GM13976 (cell line): ENCODE data around the gene GPR55.
A peak's percentile ranks its signal among the peaks of the same experiment; 100 is the strongest.

Source experiments
- DNase-seq: peaks from one replicate; pipeline ENCODE4 v3.0.0; 2012; ENCODE audit warnings: low spot score
- in situ Hi-C: fragments of 300-500 bp; cut with MboI; formaldehyde crosslinking; loops from one replicate; pipeline ENCODE4 v1.12.0; 2022; ENCODE audit warnings: low sequenced_read_pairs, mixed read lengths, inconsistent platforms; ENCODE audit not compliant: unreplicated experiment
- TF ChIP-seq, protein P1 (sequence below): IDR thresholded peaks from 2 replicates; pipeline ENCODE4 v1.5.1; 2012; ENCODE audit warnings: borderline replicate concordance, mild to moderate bottlenecking; ENCODE audit not compliant: insufficient read depth; ENCODE audit errors: extremely low read depth, missing control alignments, control extremely low read depth

The GPR55 gene

DNA sequence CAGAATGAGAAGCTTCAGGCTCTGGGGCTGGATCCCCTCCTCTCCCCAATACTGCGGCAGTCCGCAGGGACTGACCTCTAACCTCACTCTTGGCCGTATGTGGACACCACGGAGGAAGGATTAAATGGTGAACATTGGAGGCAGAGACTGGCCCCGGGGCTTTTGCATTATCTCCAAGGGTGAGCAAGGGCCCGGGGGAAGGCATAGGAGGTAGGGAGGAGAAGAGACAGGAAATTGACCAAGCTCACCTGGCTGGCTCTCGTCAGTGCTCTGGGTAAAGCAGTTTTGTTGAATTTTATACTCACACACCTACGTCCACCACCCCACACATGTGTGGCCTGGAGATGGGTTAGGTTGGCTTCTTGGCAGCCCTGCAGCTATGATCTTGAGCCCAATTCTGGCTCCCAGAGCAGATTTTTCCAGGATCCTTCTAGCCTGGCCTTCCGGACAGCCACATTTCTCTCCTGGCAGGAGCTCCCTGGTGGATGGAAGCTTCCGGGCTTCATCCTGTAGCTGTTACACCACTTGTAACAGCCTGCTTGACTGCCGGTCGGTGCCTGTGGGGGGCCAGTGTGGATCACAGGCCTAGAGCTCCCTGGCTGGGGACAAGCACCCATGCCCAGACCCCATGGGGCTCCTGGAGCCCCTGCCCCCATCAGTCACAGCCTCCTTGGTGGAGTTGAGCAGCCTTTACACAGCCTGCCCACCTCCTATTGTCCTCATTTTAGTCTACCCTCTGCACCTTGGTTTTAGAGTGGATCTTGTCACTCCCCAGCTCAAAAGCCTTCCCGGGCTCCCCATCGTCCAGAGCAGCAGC lies 52.7 kb downstream of the GPR55 start:
- in situ Hi-C loops = no loop called here
- TF ChIP-seq, protein P1, sequence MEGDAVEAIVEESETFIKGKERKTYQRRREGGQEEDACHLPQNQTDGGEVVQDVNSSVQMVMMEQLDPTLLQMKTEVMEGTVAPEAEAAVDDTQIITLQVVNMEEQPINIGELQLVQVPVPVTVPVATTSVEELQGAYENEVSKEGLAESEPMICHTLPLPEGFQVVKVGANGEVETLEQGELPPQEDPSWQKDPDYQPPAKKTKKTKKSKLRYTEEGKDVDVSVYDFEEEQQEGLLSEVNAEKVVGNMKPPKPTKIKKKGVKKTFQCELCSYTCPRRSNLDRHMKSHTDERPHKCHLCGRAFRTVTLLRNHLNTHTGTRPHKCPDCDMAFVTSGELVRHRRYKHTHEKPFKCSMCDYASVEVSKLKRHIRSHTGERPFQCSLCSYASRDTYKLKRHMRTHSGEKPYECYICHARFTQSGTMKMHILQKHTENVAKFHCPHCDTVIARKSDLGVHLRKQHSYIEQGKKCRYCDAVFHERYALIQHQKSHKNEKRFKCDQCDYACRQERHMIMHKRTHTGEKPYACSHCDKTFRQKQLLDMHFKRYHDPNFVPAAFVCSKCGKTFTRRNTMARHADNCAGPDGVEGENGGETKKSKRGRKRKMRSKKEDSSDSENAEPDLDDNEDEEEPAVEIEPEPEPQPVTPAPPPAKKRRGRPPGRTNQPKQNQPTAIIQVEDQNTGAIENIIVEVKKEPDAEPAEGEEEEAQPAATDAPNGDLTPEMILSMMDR = no peak
- peak; percentile 13 for DNase-seq

DNA sequence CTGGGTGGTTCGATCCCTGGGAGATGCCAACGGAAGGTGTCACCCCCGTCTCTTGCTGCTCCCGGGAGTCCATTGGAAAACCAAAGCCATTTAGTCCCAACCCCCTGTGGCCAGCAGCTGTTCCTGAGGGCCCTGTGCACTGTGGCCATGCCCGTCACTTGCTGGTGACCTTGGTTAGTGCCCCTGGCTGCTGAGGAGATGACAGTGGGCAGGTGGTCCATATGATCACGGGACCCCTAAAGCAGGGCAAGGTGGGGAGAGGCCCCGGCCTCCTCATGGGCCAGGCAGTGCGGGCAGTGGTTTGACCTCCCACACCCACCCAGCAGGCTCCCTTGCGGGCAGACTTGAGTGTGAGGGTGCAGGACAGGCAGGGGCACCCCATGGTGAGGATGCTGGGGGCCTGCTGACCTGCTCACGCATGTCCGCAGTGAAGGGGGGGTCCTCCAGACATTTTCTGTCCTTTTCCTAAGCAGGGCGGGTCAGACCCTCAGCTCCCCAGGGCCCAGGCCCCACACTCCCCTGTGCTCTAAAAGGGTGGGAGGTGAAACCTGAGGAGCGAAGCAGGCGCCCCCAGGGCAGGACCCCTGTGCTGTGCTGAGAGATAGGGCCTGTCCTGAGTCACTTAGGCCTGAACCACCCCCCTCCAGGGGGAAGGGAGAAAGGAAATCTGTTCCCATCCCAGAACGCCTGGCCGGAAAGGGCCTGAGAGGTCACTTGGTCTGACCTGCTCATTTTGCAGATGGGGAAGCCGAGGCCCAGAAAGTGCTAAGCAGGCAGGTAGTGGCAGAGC lies 53.5 kb downstream of the GPR55 start:
- TF ChIP-seq, protein P1 = no peak
- in situ Hi-C loops = no loop called here
- DNase-seq = peak; percentile 11

DNA sequence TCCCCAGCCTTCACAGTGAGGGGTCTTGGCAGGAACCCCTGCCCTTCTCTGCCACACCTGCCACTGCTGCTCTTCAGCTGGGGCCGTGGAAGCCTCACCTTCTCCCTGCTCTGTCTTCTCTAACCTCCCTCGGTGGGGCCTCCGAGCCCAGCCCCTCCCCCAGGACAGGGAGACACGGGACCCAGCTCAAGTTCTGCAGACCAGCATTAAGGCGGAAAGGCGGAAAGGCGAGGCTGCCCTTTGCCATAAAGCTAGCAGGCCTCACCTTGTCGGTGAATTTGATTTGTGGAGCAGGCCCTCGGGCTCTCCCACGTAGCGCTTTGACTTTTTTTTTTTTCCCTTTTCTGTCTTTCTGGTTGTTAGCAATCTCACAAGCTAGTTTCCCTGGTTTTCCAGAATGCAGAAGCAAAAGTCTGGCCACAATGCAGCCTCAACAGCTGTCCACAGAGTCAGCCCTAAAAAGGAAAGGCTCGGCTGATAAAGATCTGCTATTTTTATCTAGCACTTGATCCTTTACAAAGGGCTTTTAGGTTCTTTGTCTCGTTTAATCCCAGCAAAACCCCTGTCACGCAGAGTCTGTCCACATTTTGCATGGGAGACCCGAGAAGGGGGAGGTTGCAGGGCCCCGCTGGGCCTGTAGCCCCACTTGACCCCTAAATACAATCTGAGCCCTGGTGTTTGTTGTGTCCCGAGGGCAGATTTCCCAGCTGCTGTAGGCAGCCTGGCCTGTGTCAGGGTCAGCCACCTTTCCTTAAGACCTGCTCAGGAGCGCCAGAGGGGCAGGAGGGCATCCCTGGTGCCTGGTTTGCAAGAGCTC lies 54.3 kb downstream of the GPR55 start:
- DNase-seq = peak; percentile 22
- TF ChIP-seq, protein P1 = no peak
- in situ Hi-C loops = no loop called here

DNA sequence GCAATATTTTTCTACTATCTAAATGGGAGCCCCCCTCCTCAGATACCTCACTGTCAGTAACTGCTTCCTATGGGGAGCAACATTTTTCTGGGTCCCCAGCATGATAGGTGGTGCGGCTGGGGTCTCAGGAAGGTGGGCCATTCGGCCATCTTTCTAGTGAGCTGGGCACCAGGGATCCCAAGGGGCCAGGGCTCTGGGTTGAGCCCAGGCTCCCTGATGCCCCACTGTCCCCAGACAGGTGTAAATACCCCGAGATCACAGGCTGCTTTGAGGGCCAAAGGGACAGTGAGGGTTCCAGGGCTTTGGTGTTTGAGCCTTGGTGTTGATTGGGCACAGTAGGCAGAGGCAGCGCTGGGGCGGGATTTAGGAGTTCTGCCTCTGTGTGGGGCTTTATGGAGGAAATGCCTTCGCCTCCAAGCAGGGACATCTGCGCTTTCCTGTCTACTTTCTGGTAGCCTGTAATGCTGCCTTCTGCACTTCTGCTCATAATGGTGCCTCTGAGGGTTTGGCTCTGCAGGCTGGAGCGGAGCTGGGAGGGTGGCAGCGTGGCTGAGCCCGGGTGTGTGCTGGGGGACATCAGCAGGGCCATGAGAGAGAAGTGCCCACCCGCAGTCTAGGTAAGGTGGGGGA lies 55.0 kb downstream of the GPR55 start:
- DNase-seq = peak; percentile 8
- TF ChIP-seq, protein P1 = no peak
- in situ Hi-C loops = no loop called here

DNA sequence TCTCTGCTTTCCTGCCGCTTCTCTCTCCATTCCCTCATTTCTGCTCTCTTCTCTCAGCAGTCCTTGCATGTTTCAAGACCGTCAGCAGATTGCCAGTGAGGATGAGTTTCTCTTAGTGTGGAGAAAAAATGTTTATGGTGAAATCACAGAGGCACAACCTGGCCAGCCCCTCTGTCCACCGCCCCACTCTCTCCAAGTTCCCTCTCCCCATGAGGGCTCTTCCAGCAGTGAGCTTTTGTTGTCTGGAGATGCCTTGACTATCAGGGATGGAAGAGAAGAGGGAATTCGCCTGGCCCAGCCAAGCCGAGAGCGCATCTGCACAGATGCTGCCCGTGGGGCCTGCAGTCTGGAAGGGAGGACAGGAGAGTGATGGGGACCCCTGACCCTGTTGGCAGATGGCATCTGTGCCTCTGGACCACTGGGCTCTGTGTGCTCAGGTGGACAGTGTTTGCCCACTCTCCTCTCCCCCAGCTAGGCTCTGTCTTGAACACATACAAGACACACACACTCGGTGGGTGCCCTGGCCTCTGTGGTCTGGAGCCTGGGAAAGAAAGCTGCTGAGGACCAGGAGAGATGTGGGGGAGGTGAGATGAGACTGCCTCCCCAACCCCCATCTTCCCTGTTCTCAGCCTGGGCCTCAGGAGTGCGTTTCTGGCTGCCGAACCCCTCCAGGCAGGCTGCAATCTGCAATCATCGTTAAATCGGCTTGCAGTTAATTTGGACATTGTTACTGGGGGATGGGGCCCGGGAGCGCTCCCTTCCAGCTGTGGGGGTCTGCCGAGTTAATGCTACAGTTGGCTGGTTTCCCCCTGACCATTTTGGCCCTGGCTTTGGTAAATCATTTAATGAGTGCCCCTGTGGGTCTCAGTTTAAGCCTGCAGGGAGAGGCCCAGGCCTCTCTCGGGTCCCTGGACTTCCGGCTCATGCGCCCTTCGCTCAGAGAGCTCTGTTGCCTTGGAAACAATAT lies 55.8 kb downstream of the GPR55 start:
- TF ChIP-seq, protein P1 = no peak
- DNase-seq = peak; percentile 5
- in situ Hi-C loops = no loop called here
